Upper lobe of left lung (tissue), 4 donors: Measurements from ENCODE around the gene SPEM1.

ENCODE experiments used
- POLR2A ChIP-seq, 4 donors: fragments of 450-650 bp; IDR thresholded peaks; one replicate each; pipeline ENCODE4 v1.5.1; 2016 to 2017; ENCODE audit warnings: antibody characterized with exemption in 4 of 4, mild to moderate bottlenecking in 2 of 4
- POLR2AphosphoS5 ChIP-seq, 2 donors: sonication (generic); formaldehyde crosslinking; IDR thresholded peaks; one replicate each; pipeline ENCODE4 v1.5.1; 2017; ENCODE audit warnings: antibody characterized with exemption in 2 of 2
- TF ChIP-seq, protein P1 (sequence below), 6 experiments: fragments of 450-650 bp in 4 of 6; fragments of 200-600 bp in 2 of 6; sonication (generic) in 2 of 6; IDR thresholded peaks; one replicate each; pipeline ENCODE4 v1.5.1; 2016 to 2019; ENCODE audit warnings: antibody characterized with exemption in 6 of 6

DNA sequence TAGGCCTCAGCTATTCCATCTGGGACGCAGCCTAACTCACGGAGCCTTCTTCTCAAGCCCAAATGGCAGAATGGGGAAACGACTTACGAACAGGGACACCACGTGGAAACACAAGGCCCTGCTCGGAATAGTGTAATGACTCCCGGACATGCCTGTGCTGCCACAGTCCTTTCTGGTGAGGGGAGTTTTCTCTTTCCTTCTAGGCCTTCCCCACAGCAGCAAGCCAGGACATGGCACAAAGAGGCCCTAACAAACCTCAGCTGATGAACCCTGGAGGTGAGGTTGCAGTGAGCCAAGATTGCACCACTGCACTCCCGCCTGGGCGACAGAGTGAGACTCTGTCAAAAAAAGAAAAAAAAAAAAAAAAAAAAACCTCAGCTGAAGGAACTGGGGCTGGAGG is 44.0 kb downstream of the SPEM1 start:
- TF ChIP-seq, protein P1, sequence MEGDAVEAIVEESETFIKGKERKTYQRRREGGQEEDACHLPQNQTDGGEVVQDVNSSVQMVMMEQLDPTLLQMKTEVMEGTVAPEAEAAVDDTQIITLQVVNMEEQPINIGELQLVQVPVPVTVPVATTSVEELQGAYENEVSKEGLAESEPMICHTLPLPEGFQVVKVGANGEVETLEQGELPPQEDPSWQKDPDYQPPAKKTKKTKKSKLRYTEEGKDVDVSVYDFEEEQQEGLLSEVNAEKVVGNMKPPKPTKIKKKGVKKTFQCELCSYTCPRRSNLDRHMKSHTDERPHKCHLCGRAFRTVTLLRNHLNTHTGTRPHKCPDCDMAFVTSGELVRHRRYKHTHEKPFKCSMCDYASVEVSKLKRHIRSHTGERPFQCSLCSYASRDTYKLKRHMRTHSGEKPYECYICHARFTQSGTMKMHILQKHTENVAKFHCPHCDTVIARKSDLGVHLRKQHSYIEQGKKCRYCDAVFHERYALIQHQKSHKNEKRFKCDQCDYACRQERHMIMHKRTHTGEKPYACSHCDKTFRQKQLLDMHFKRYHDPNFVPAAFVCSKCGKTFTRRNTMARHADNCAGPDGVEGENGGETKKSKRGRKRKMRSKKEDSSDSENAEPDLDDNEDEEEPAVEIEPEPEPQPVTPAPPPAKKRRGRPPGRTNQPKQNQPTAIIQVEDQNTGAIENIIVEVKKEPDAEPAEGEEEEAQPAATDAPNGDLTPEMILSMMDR (IDR thresholded peaks at IDR 0.05), result no peak
- TF ChIP-seq POLR2AphosphoS5 (IDR thresholded peaks at IDR 0.05) (no peak), POLR2A (IDR thresholded peaks at IDR 0.05) (no peak)
